GM10266 (cell line): ENCODE results near the gene TNFRSF25.

ENCODE experiments used
- DNase-seq: peaks from one replicate; pipeline ENCODE4 v3.0.0; 2012; ENCODE audit errors: extremely low spot score
- TF ChIP-seq, protein P1 (sequence below): IDR thresholded peaks from 2 replicates; pipeline ENCODE4 v1.5.1; 2012; ENCODE audit warnings: mild to moderate bottlenecking, low read depth; ENCODE audit not compliant: control insufficient read depth, insufficient read depth; ENCODE audit errors: missing control alignments

The TNFRSF25 gene

DNA sequence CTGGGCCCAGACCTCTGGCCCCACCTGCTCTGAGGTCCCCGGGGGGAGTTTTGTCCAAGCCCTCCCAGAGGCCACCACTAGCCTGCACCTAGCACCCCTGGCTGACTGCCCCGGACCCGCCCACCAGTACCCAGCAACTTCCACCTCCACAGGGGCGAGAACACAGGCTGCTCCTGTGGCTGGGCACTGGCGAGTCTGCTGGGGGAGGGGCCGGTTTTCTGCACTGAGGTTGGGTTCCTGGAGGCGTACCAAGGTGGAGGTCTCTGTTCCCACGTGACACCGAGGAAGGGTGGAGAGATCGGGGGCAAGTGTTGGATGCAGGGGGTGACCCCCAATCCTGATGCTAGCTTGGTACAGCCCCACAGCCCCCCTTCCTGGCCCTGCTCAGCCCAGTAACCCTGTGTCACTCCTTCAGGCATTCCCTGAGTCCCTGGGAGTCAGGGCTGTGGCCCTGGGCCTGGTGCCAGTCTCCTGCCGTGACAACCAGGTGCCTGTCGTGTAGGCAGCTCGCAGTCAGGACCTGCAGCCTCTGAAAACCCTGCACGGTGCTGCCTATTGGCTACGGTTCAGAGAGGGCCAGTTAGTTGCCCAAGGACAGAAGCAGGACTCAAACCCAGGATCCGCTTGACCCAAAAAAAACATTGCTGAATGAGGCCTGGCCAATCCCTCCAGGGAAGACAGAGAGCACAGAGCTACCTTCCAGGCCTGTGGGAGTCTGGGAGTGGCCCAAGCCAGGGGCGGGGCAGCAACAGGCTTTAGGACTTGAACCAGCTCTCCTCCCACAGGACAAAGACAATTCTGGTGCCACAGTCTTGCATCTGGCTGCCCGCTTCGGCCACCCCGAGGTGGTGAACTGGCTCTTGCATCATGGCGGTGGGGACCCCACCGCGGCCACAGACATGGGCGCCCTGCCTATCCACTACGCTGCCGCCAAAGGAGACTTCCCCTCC, 38.3 kb downstream of the TNFRSF25 start:
- TF ChIP-seq, protein P1, sequence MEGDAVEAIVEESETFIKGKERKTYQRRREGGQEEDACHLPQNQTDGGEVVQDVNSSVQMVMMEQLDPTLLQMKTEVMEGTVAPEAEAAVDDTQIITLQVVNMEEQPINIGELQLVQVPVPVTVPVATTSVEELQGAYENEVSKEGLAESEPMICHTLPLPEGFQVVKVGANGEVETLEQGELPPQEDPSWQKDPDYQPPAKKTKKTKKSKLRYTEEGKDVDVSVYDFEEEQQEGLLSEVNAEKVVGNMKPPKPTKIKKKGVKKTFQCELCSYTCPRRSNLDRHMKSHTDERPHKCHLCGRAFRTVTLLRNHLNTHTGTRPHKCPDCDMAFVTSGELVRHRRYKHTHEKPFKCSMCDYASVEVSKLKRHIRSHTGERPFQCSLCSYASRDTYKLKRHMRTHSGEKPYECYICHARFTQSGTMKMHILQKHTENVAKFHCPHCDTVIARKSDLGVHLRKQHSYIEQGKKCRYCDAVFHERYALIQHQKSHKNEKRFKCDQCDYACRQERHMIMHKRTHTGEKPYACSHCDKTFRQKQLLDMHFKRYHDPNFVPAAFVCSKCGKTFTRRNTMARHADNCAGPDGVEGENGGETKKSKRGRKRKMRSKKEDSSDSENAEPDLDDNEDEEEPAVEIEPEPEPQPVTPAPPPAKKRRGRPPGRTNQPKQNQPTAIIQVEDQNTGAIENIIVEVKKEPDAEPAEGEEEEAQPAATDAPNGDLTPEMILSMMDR: no peak
- no peak for DNase-seq

DNA sequence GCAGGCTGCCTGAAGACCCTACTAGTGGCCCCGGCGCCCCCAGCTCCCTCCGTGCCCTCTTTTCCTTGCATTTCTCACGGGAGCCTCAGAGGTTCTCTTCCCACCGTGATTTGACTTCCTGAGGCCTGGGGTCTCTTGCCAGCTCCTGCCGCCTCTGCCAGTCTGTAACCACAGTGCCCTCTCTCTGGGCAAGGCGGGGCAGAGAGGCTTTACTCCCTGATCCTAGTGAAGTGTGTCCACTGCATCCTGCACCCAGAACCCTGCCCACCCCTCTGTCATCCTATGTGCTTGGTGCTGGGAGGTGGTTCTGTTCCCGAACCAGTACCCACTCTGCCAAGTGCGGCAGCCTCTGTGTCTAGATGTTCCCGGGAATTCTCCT, 39.0 kb downstream of the TNFRSF25 start:
- DNase-seq: no peak
- TF ChIP-seq, protein P1: no peak

GRCh38 chr1:6426277-6426971, 39.5 kb downstream of the TNFRSF25 start:
- TF ChIP-seq, protein P1: no peak
- no peak for DNase-seq

DNA sequence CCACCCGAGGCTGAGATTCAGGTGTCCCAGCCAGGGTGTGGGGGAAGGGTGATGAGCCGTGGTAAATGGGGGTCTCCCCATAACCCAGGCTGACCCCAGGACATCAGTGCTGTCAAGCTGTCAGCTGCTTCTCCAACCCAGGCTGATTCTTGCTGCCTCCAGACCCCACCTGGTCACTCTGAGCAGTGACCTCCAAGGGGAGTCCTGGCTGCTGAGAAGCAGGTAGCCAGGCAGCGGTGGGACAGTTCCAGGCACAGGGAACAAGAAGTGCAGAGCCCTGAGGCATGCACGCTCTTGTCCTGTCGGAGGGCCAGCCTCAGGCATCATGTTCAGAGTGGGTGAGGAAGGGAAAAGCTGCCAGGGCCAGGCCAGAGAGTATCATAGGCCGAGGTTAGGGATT, 40.3 kb downstream of the TNFRSF25 start:
- DNase-seq: no peak
- TF ChIP-seq, protein P1: no peak

DNA sequence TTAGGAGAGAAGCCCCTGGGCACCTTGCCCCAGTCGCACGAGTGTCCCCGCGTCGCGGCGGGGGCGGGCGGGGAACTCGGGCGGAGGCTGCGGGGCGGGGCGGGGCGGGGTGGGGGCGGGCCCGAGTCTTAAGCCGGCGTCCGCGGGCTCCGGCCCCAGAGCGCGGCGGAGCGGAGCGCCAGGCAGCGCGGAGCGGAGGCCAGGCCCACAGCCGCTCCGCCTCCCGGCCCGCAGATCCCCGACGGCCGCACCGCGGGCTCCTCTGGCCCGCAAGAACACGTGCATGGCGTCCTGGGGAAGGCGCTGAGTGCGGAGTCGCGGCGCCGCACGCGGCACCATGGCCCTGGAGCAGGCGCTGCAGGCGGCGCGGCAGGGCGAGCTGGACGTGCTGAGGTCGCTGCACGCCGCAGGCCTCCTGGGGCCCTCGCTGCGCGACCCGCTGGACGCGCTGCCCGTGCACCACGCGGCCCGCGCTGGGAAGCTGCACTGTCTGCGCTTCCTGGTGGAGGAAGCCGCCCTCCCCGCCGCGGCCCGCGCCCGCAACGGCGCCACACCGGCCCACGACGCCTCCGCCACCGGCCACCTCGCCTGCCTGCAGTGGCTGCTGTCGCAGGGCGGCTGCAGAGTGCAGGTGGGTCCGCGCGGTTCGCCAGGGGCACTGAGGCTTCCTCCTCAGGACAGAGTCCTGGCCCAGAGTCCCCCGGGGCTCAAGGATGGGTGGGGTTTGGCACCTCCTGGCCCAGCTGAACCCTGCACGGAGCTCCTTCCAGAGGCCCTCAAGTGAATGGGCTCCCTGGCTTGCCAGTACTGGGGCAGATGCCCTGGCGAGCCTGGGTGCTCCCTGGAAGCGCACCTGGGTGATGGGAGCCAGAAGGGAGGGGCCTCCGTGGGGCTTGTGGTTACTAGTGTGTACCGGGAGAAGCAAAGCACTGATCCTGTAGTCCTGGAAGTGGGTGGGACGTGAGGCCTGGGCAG, 41.1 kb downstream of the TNFRSF25 start, which contains the start of gene ESPN:
Gene ESPN, plus strand, starts transcription at position 158 of the 975 bp plus-strand sequence. Its CDS starts 180 bp downstream, at position 338.
- TF ChIP-seq, protein P1: no peak
- DNase-seq: peak; percentile 81

- peak; percentile 53 for DNase-seq
These were observed 41.9 kb downstream of the TNFRSF25 start for GRCh38 chr1:6424000-6424565.

More at GRCh38 chr1:6424000-6424565, 41.9 kb downstream of the TNFRSF25 start:
- TF ChIP-seq, protein P1: no peak
